ENCODE measurements around the gene TMEM89. TPM values are rescaled to one million over a fixed set of nuclear protein-coding genes. Genes with fewer than 3 reads are reported as not detected.

Gene TMEM89
- total RNA-seq, 1 donor, result not detected

DNA sequence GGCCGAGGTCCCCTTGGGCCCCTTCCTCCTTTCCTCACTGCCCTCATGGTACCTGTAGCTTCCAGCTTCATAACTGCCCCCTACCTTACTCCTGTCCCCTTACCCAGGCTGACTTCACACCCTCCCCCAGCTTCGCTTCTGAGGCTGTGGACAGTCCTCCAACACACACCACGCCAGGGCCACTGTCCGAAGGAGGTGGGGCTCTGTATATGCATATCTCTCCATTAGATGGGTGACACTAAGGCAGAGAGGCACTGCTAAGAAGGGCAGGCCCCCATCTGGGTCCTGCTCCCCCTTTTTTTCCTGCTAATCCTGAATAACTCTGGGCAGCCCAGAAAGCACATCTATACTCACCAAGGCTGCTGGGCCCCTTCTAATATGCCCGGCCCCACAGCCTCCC lies 25.4 kb downstream of the TMEM89 start:
- no peak for DNase-seq (ENCODE audit: low read depth)
- TF ChIP-seq, protein P1, sequence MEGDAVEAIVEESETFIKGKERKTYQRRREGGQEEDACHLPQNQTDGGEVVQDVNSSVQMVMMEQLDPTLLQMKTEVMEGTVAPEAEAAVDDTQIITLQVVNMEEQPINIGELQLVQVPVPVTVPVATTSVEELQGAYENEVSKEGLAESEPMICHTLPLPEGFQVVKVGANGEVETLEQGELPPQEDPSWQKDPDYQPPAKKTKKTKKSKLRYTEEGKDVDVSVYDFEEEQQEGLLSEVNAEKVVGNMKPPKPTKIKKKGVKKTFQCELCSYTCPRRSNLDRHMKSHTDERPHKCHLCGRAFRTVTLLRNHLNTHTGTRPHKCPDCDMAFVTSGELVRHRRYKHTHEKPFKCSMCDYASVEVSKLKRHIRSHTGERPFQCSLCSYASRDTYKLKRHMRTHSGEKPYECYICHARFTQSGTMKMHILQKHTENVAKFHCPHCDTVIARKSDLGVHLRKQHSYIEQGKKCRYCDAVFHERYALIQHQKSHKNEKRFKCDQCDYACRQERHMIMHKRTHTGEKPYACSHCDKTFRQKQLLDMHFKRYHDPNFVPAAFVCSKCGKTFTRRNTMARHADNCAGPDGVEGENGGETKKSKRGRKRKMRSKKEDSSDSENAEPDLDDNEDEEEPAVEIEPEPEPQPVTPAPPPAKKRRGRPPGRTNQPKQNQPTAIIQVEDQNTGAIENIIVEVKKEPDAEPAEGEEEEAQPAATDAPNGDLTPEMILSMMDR (IDR thresholded peaks at IDR 0.05; ENCODE audit: insufficient read depth, low read depth, low read length), result no peak
- H3K4me3 ChIP-seq (ENCODE audit: low read depth, low read length), result no peak overlapping the region

DNA sequence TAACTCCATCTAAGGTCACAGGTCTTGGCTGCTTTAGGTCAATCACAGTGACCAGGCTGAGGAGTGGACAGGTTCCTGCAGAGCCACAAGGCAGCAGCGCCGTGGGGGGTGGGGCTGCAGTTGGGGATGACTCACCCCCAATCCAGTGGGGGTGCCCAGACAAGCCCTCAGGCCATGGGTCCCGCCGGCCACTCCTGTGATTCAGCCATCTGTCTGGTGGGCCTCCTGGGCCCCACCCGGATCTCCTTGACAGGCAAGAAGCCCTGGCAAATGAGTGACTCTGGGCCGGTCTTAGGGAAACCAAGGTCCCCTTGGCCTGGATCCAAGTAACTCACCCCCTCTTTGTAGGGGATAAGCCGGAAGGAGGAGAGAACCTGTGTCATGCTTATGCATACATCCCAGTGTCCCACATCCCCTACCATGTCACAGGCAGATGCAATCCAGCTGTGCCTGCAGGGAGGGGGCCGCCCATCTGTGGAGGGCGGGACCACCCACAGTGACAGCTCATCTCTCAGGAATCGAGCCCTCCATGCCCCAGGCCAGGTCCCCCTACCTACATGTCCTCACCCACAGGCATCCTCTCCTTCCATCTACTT lies 25.9 kb downstream of the TMEM89 start:
- peak overlapping the region; percentile 54 for H3K4me3 ChIP-seq (ENCODE audit: low read depth, low read length)
- TF ChIP-seq, protein P1 (IDR thresholded peaks at IDR 0.05; ENCODE audit: insufficient read depth, low read depth, low read length), result no peak
- peak; percentile 87 for DNase-seq (ENCODE audit: low read depth)

GRCh38 chr3:48595075-48595525 lies 26.5 kb downstream of the TMEM89 start, which contains the start of gene COL7A1:
TSS of gene COL7A1 (minus strand) at chr3:48595329. CDS start at chr3:48595159, 170 bp downstream.
- H3K4me3 ChIP-seq (ENCODE audit: low read depth, low read length), result peak within 1 kb of the TSS; percentile 54
- DNase-seq (ENCODE audit: low read depth), result no peak

GRCh38 chr3:48594417-48595049 lies 27.0 kb downstream of the TMEM89 start:
- peak overlapping the region; percentile 54 for H3K4me3 ChIP-seq (ENCODE audit: low read depth, low read length)
- peak; percentile 34 for DNase-seq (ENCODE audit: low read depth)
- TF ChIP-seq, protein P1 (IDR thresholded peaks at IDR 0.05; ENCODE audit: insufficient read depth, low read depth, low read length), result no peak

More at GRCh38 chr3:48595075-48595525, 26.5 kb downstream of the TMEM89 start, which contains the start of gene COL7A1:
- TF ChIP-seq, protein P1 (IDR thresholded peaks at IDR 0.05; ENCODE audit: insufficient read depth, low read depth, low read length), result no peak

DNA sequence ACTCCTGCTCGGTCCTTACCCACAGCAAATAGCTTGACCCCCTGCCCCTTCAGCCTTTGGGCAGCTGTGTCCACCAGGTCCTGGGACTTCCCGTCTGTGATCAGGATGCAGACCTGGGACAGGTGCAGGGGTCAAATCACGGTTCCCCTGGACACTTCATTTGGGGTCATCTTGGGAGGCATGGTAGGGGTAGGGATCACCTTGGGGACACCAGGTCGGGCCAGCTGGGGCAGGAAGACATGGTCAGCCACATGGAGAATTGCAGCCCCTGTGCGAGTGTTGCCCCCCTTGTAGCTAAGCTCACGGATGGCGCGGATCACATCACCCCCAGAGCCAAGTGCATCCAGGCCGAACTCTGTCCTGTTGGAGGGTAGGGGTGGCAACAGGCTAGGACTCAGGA lies 28.2 kb downstream of the TMEM89 start:
- peak overlapping the region; percentile 54 for H3K4me3 ChIP-seq (ENCODE audit: low read depth, low read length)
- no peak for DNase-seq (ENCODE audit: low read depth)

DNA sequence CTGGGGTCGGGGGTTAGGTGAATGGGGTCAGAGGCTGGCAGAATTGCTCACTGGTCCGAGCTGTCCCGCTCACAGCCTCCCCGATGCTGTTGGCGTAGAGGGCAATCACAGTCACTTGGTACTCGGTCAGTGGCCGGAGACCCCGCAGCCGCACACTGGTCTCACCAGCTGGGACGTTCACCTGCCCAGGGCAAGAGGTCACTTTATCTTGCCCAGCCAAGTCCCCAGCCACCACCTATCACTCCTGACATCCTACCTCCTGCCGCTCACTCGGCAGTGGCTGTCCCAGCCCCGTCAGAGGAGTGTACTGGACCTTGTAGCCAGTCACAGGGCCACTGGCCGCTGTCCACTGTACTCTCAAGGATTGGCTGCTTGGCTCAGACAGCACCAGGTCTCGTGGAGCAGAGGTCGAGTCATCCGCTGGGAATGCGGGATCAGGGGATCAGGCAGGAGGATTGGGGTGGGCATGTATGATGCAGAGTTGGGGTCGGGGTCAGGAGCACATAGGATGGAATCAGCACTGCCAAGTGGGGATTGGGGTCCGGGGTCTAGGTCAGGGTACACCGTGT lies 29.0 kb downstream of the TMEM89 start:
- TF ChIP-seq, protein P1 (IDR thresholded peaks at IDR 0.05; ENCODE audit: insufficient read depth, low read depth, low read length), result no peak
- no peak overlapping the region for H3K4me3 ChIP-seq (ENCODE audit: low read depth, low read length)
- no peak for DNase-seq (ENCODE audit: low read depth)

More for the DNA sequence above, 28.2 kb downstream of the TMEM89 start:
- TF ChIP-seq, protein P1 (IDR thresholded peaks at IDR 0.05; ENCODE audit: insufficient read depth, low read depth, low read length), result no peak
